Measurements from ENCODE around the gene PPP2R1A.
A peak's percentile ranks its signal among the peaks of the same experiment; 100 is the strongest.
"Not testable (repeated sequence)": the region's sequence is repeated elsewhere in the genome, so short reads cannot be mapped to it uniquely, and the experiment has no call there.

Gene PPP2R1A

GRCh38 chr19:52197964-52198363 is 8.1 kb downstream of the PPP2R1A start:
- H3K4me3 ChIP-seq (ENCODE audit: low read depth, low read length), result no peak overlapping the region
- ChIA-PET POLR2A (no interaction called here), CTCF (interaction anchor here (1.6 kb wide), 1 partner anchor 39 kb away, joined by 6 read pairs; no protein-coding TSS in a partner anchor)

GRCh38 chr19:52198678-52199077 is 8.8 kb downstream of the PPP2R1A start:
- ChIA-PET POLR2A (interaction anchor here (1.4 kb wide), 1 partner anchor 10 kb away, joined by 4 read pairs; no protein-coding TSS in a partner anchor), CTCF (interaction anchor here (0.6 kb wide), 1 partner anchor 39 kb away, joined by 3 read pairs; no protein-coding TSS in a partner anchor)
- no peak for DNase-seq (ENCODE audit: low read depth, low spot score)
- TF ChIP-seq CTCF (IDR thresholded peaks at IDR 0.05; ENCODE audit: insufficient read depth, low read length, missing control alignments), result no peak
- H3K4me3 ChIP-seq (ENCODE audit: low read depth, low read length), result no peak overlapping the region

More at GRCh38 chr19:52197964-52198363, 8.1 kb downstream of the PPP2R1A start:
- TF ChIP-seq CTCF (IDR thresholded peaks at IDR 0.05; ENCODE audit: insufficient read depth, low read length, missing control alignments), result no peak
- DNase-seq (ENCODE audit: low read depth, low spot score), result no peak

- H3K4me3 ChIP-seq (ENCODE audit: low read depth, low read length), result no peak overlapping the region
- no peak for TF ChIP-seq CTCF (IDR thresholded peaks at IDR 0.05; ENCODE audit: insufficient read depth, low read length, missing control alignments)
- CTCF ChIA-PET, result interaction anchor here (0.7 to 1.0 kb wide), 4 partner anchors 36 to 151 kb away, joined by 3 to 5 read pairs (median 3); partner anchors contain the start of gene ZNF432
- POLR2A ChIA-PET, result interaction anchor here (0.6 to 1.6 kb wide), 7 partner anchors 8 to 28 kb away, joined by 3 to 9 read pairs (median 3); partner anchors contain the start of gene PPP2R1A
- DNase-seq (ENCODE audit: low read depth, low spot score), result peak; percentile 42
Observed at GRCh38 chr19:52200044-52200443, 10.2 kb downstream of the PPP2R1A start.

- not testable (repeated sequence) for H3K4me3 ChIP-seq (ENCODE audit: low read depth, low read length); DNase-seq (ENCODE audit: low read depth, low spot score)
- CTCF ChIA-PET, result interaction anchor here (1.0 kb wide), 1 partner anchor 36 kb away, joined by 5 read pairs; no protein-coding TSS in a partner anchor
- POLR2A ChIA-PET, result interaction anchor here (1.6 kb wide), 1 partner anchor 12 kb away, joined by 9 read pairs; the partner anchor contains the start of gene PPP2R1A
Observed at GRCh38 chr19:52200755-52201391, 11.0 kb downstream of the PPP2R1A start.

GRCh38 chr19:52206481-52206880 is 16.6 kb downstream of the PPP2R1A start:
- ChIA-PET CTCF (no interaction called here), POLR2A (no interaction called here)
- no peak overlapping the region for H3K4me3 ChIP-seq (ENCODE audit: low read depth, low read length)
- DNase-seq (ENCODE audit: low read depth, low spot score), result no peak
- TF ChIP-seq CTCF (IDR thresholded peaks at IDR 0.05; ENCODE audit: insufficient read depth, low read length, missing control alignments), result no peak

- no peak for DNase-seq (ENCODE audit: low read depth, low spot score)
- H3K4me3 ChIP-seq (ENCODE audit: low read depth, low read length), result no peak overlapping the region
- CTCF ChIA-PET, result no interaction called here
- TF ChIP-seq CTCF (IDR thresholded peaks at IDR 0.05; ENCODE audit: insufficient read depth, low read length, missing control alignments), result no peak
- POLR2A ChIA-PET, result no interaction called here
Observed at GRCh38 chr19:52211203-52211602, 21.4 kb downstream of the PPP2R1A start.

All from AG04449 (cell line).